Endothelial cell of umbilical vein (primary cell): ENCODE data around the gene SMAD5. TPM values are rescaled to one million over a fixed set of nuclear protein-coding genes. Genes with fewer than 3 reads are reported as not detected.

Source experiments
- BruUV-seq: library from RNA; stranded (reverse); fragments of 400-500 nt; replicated peaks from 2 replicates; lab custom pipeline; 2021; lab: Mats Ljungman, UMichigan
- CTCF ChIA-PET: fragments of 300-600, 350-600 bp; sonication (Branson Sonifier 250); formaldehyde crosslinking; loops from one replicate; lab custom pipeline; 2021; ENCODE audit warnings: antibody characterized with exemption, inconsistent platforms; lab: Charles Lee
- POLR2A ChIA-PET: fragments of 300-600, 350-600 bp; sonication (Branson Sonifier 250); formaldehyde crosslinking; loops from one replicate; lab custom pipeline; 2021; ENCODE audit warnings: antibody characterized with exemption, inconsistent platforms; lab: Charles Lee
- DNase-seq: peaks from one replicate; pipeline ENCODE4 v3.0.0-alpha.2; 2011; ENCODE audit warnings: low read depth, low spot score
- FAIRE-seq: peaks from 2 replicates; lab custom pipeline; 2011; peaks lifted over from hg19 to GRCh38; lab: Jason Lieb, UNC
- H2AFZ ChIP-seq: 2 replicates; pipeline ENCODE4 v1.6.0; 2012; ENCODE audit warnings: low read depth, low read length, control low read depth, inconsistent platforms
- H3K27ac ChIP-seq: 2 replicates; pipeline ENCODE4 v1.5.1; 2011; ENCODE audit warnings: low read depth, mild to moderate bottlenecking, control low read depth, low read length, moderate library complexity; ENCODE audit not compliant: insufficient read depth
- H3K27me3 ChIP-seq, 2 experiments: 2 replicates each; pipeline versions ENCODE4 v1.6.0 to v1.6.1; 2011; ENCODE audit warnings: low read length in 2 of 2, mixed read lengths in 1 of 2; ENCODE audit not compliant: control insufficient read depth in 2 of 2, insufficient read depth in 2 of 2
- H3K36me3 ChIP-seq, 2 experiments: 2 replicates in 1 of 2; 3 replicates in 1 of 2; pipeline ENCODE4 v1.5.1; 2011; ENCODE audit warnings: low read length in 2 of 2, mild to moderate bottlenecking in 1 of 2, moderate library complexity in 1 of 2; ENCODE audit not compliant: control insufficient read depth in 2 of 2, insufficient read depth in 2 of 2; ENCODE audit errors: extremely low read depth in 1 of 2
- H3K4me1 ChIP-seq: 3 replicates; pipeline ENCODE4 v1.5.1; 2011; ENCODE audit warnings: mild to moderate bottlenecking, low read length; ENCODE audit not compliant: control insufficient read depth, insufficient read depth; ENCODE audit errors: extremely low read depth
- H3K4me2 ChIP-seq: 2 replicates; pipeline ENCODE4 v1.6.1; 2011; ENCODE audit warnings: low read length, control low read depth, mixed read lengths; ENCODE audit not compliant: insufficient read depth
- H3K4me3 ChIP-seq, 3 experiments: fragments of 200-600 bp in 1 of 3; sonication (generic), shearing (Covaris generic) in 1 of 3; replicated peaks in 1 of 3; 2 replicates each; pipeline ENCODE4 v1.5.1; 2011 to 2016; ENCODE audit warnings: control low read depth in 3 of 3, low read length in 3 of 3, mild to moderate bottlenecking in 2 of 3, inconsistent platforms in 1 of 3, low read depth in 1 of 3, moderate library complexity in 1 of 3; ENCODE audit not compliant: insufficient read depth in 1 of 3
- H3K79me2 ChIP-seq: 2 replicates; pipeline ENCODE4 v1.6.0; 2012; ENCODE audit warnings: low read length, inconsistent platforms; ENCODE audit not compliant: control insufficient read depth, insufficient read depth
- H3K9ac ChIP-seq: replicated peaks from 2 replicates; pipeline ENCODE3; 2011; ENCODE audit warnings: low read length, control low read depth; ENCODE audit not compliant: insufficient read depth; ENCODE audit errors: extremely low read depth
- H3K9me1 ChIP-seq: replicated peaks from 3 replicates; pipeline ENCODE4 v1.6.0; 2011; ENCODE audit warnings: mild to moderate bottlenecking, low read length; ENCODE audit not compliant: control insufficient read depth, insufficient read depth; ENCODE audit errors: extremely low read depth
- H3K9me3 ChIP-seq: replicated peaks from 2 replicates; pipeline ENCODE4 v1.5.1; 2012; ENCODE audit warnings: low read length, inconsistent platforms; ENCODE audit not compliant: control insufficient read depth, insufficient read depth
- H4K20me1 ChIP-seq: replicated peaks from 2 replicates; pipeline ENCODE3; 2011; ENCODE audit warnings: mild to moderate bottlenecking, low read length; ENCODE audit not compliant: control insufficient read depth, insufficient read depth; ENCODE audit errors: extremely low read depth
- EZH2 ChIP-seq: IDR thresholded peaks from 2 replicates; pipeline ENCODE4 v1.6.1; 2012; ENCODE audit warnings: borderline replicate concordance, low read depth, mild to moderate bottlenecking, moderate library complexity, low read length, inconsistent platforms; ENCODE audit not compliant: severe bottlenecking
- FOS ChIP-seq: IDR thresholded peaks from 2 replicates; pipeline ENCODE4 v1.6.1; 2011; ENCODE audit warnings: mild to moderate bottlenecking, low read length, moderate library complexity, borderline replicate concordance; ENCODE audit not compliant: insufficient read depth
- GATA2 ChIP-seq: IDR thresholded peaks from 2 replicates; pipeline ENCODE4 v1.7.0; 2011; ENCODE audit warnings: low read depth, mild to moderate bottlenecking, moderate library complexity, mixed read lengths, low read length; ENCODE audit not compliant: insufficient read length, insufficient read depth
- JUN ChIP-seq: IDR thresholded peaks from 2 replicates; pipeline ENCODE4 v1.6.1; 2011; ENCODE audit warnings: borderline replicate concordance, low read depth; ENCODE audit not compliant: insufficient read length, insufficient read depth
- MYC ChIP-seq: IDR thresholded peaks from one replicate; pipeline ENCODE4 v1.6.1; 2011; ENCODE audit warnings: mild to moderate bottlenecking, low read depth, low read length
- POLR2A ChIP-seq: IDR thresholded peaks from 2 replicates; pipeline ENCODE4 v1.6.1; 2012; ENCODE audit warnings: low read depth, mild to moderate bottlenecking, control low read depth, low read length
- POLR2AphosphoS5 ChIP-seq: IDR thresholded peaks from 2 replicates; pipeline ENCODE4 v1.6.1; 2012; ENCODE audit warnings: low read depth, mild to moderate bottlenecking, control low read depth, low read length, moderate library complexity; ENCODE audit not compliant: insufficient read depth
- dilution Hi-C: fragments of 300-500 bp; cut with MboI; formaldehyde crosslinking; loops from one replicate; pipeline ENCODE4 v1.15.0; 2019; ENCODE audit warnings: low sequenced_read_pairs; ENCODE audit not compliant: extremely low pct_ligation_motif_present
- intact Hi-C: fragments of 100-400 bp; cut with micrococcal nuclease; formaldehyde crosslinking; loops from one replicate; pipeline ENCODE4 v1.10.0; 2022
- polyA plus RNA-seq, 4 experiments: library from polyadenylated mRNA; depleted of rRNA in 3 of 4; stranded (reverse) in 3 of 4; unstranded in 1 of 4; fragments of >200 nt; gene quantifications; 2 replicates each; pipeline versions ENCODE4 v1.2.1 to v1.2.3, GENCODE V29; 2011 to 2012; ENCODE audit warnings: missing spikeins in 1 of 4
- total RNA-seq: library from RNA; stranded (reverse); gene quantifications from 2 replicates; pipeline ENCODE4 v1.2.3, GENCODE V29; 2021
- TF ChIP-seq, protein P1 (sequence below), 2 donors: IDR thresholded peaks; 1 replicate in 1 of 2; 2 replicates in 1 of 2; pipeline ENCODE4 v1.5.1; 2011; ENCODE audit warnings: low read length in 2 of 2, mild to moderate bottlenecking in 2 of 2, moderate library complexity in 2 of 2, control low read depth in 1 of 2, inconsistent platforms in 1 of 2, low read depth in 1 of 2; ENCODE audit not compliant: insufficient read depth in 1 of 2; ENCODE audit errors: extremely low read depth in 1 of 2
- TF ChIP-seq, protein P2 (sequence below): IDR thresholded peaks from 2 replicates; pipeline ENCODE4 v1.6.1; 2011; ENCODE audit not compliant: insufficient read depth, insufficient read length

The SMAD5 gene
- total and polyA plus RNA-seq, 2 donors (not counting 3 experiments of a cell fraction or from before 2014, with no cell fraction given): 26.0 to 66.0 TPM

DNA sequence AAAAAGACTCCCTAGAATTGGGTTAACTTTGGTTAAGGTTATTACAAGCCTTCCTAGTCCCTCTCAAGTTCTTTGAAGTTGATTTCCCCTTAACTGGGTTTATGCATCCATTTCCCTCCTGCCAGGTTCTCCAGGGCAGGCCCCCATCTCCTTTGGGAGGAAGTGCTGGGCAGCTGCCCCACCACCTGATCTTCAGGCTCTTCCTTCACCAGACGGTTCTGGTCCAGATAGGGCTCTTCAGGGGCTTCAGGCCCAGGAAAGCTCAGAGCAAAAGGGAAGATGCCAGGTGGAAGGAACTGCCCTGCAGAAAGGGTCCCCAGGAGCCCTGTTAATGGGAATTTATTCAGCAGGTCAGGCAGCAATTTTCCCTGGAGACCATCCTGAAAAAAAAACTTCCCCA is 58.3 kb downstream of the SMAD5 start:
- Histone ChIP-seq H2AFZ (no peak overlapping the region), H3K36me3 (no peaks in the 10 kb centered on the region), H3K4me2 (no peak overlapping the region), H3K9me1 (no peaks in the 10 kb centered on the region), H3K9me3 (no peaks in the 10 kb centered on the region), H4K20me1 (no peaks in the 10 kb centered on the region), H3K27me3 (peaks cover 35 to 43% of the 10 kb centered on the region in 2 experiments), H3K4me3 (no peak overlapping the region), H3K4me1 (peaks cover 4% of the 10 kb centered on the region), H3K79me2 (no peaks in the 10 kb centered on the region), H3K9ac (no peak overlapping the region), H3K27ac (no peak overlapping the region)
- FAIRE-seq (no peak), DNase-seq (no peak)
- intact Hi-C loops (loop anchor here (5.0 kb wide), 1 partner anchor 59 kb away; the partner anchor contains the start of gene SMAD5), dilution Hi-C loops (no loop called here)
- no TSS peak for BruUV-seq
- TF ChIP-seq POLR2A: no peak
- no peak for TF ChIP-seq JUN
- TF ChIP-seq GATA2: no peak
- TF ChIP-seq POLR2AphosphoS5: no peak
- TF ChIP-seq FOS: no peak
- TF ChIP-seq EZH2: no peak
- TF ChIP-seq MYC: no peak
- TF ChIP-seq, protein P1, sequence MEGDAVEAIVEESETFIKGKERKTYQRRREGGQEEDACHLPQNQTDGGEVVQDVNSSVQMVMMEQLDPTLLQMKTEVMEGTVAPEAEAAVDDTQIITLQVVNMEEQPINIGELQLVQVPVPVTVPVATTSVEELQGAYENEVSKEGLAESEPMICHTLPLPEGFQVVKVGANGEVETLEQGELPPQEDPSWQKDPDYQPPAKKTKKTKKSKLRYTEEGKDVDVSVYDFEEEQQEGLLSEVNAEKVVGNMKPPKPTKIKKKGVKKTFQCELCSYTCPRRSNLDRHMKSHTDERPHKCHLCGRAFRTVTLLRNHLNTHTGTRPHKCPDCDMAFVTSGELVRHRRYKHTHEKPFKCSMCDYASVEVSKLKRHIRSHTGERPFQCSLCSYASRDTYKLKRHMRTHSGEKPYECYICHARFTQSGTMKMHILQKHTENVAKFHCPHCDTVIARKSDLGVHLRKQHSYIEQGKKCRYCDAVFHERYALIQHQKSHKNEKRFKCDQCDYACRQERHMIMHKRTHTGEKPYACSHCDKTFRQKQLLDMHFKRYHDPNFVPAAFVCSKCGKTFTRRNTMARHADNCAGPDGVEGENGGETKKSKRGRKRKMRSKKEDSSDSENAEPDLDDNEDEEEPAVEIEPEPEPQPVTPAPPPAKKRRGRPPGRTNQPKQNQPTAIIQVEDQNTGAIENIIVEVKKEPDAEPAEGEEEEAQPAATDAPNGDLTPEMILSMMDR (IDR thresholded peaks at IDR 0.05; ENCODE audit: extremely low read depth in 1 of 2, insufficient read depth in 1 of 2, low read depth in 1 of 2, low read length in 2 of 2): no peak
- TF ChIP-seq, protein P2, sequence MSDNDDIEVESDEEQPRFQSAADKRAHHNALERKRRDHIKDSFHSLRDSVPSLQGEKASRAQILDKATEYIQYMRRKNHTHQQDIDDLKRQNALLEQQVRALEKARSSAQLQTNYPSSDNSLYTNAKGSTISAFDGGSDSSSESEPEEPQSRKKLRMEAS: no peak
- ChIA-PET POLR2A (no interaction called here), CTCF (no interaction called here)
